GM18520 (cell line): ENCODE data around the gene IFITM1.
A peak's percentile ranks its signal among the peaks of the same experiment; 100 is the strongest.
"Not testable (repeated sequence)": the region's sequence is repeated elsewhere in the genome, so short reads cannot be mapped to it uniquely, and the experiment has no call there.

Experiments used
- ATAC-seq: cut with Tn5 transposase; IDR thresholded peaks from one replicate; pipeline ENCODE4 v1.9.1; 2021; ENCODE audit not compliant: unreplicated experiment

IFITM1 gene

DNA sequence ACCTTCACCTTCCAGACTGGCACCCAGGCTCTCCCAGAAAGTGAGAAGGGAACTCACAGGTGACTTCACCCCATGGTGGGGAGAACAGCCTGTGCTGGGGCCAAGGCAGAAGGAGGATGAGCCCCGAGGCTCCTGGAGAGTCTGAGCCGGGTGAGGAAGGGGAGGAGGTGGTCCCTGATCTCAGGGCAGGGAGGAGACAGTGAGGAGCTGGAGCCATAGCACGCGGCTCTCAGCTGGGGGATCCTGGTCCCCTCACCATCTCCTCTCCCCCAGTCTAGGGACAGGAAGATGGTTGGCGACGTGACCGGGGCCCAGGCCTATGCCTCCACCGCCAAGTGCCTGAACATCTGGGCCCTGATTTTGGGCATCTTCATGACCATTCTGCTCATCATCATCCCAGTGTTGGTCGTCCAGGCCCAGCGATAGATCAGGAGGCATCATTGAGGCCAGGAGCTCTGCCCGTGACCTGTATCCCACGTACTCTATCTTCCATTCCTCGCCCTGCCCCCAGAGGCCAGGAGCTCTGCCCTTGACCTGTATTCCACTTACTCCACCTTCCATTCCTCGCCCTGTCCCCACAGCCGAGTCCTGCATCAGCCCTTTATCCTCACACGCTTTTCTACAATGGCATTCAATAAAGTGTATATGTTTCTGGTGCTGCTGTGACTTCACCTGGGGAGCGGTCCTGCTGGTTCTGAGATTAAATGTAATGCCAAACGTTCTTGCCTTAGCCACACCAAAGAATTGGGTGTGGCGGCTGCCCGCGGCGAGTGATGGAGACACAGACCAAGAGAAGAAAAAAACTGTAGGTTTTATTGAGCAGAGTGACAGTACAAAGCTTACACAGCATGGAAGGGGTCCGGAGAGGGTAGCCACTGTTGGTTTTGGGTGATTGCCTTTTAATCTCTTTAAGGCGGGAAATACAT lies 4.8 kb upstream of the IFITM1 start:
- ATAC-seq: not testable (repeated sequence)

DNA sequence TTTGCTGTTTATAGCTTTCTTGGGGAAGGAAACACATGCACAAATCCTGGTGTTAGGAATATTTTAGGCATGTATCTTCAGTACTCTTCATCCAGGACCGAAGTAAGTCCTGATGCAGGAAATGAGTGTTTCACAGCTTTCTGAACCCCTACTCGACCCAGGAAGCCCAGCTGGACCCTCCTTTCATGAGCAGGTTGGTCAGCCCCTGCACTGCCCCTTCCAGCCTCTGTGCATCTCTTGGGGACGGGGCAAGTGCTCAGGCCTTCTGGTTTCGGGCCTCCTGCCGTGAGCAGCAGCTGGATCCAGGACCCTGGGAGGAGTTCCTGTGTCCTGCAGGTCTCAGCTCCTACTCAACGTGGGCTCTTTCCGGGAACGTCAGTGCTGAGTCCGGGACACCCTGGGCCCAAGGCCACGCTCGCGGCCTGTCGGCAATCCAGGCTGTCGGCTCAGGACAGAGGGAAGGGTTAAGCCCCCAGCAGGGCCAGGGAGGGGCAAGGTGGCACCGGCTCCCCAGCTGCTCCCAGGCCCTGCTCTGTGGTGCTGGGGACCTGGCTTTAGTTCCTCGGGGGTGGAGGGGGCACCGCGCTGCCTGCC lies 3.8 kb upstream of the IFITM1 start:
- ATAC-seq: not testable (repeated sequence)

DNA sequence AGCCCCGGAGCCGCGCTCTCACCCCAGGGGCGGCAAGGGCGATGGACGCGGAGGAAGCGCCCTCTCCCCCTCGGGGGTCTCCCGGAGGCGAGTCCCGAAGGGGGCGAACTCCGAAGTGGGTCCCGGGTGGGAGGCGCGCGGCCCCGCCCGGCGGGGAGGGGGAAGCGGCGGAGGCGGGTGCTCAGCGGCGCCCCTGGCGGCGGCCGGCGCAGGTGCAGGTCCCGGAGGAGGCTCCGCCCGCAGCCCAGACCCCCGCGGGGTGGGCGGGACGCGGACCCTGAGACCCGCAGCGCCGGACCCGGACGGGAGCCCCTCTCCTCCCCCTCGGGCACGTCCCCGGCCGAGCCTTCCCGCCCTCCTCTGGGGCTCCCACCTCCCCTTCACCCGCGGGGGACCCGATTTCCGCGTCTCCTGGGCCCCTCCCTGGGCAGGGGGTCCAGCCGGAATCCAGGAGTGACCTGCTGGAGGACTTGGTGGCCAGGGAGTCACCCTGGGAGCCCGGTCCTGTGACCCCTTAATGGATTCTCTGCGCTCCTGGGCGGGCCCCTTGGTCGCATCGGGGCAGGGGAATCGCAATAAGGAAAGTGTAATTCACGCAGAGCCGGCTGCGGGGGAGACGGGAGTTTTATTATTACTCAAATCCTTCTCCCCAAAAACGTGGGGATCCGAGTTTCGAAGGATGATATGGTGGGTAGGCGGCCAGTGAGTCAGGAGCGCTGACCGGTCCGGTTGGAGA lies 2.7 kb upstream of the IFITM1 start:
- not testable (repeated sequence) for ATAC-seq

DNA sequence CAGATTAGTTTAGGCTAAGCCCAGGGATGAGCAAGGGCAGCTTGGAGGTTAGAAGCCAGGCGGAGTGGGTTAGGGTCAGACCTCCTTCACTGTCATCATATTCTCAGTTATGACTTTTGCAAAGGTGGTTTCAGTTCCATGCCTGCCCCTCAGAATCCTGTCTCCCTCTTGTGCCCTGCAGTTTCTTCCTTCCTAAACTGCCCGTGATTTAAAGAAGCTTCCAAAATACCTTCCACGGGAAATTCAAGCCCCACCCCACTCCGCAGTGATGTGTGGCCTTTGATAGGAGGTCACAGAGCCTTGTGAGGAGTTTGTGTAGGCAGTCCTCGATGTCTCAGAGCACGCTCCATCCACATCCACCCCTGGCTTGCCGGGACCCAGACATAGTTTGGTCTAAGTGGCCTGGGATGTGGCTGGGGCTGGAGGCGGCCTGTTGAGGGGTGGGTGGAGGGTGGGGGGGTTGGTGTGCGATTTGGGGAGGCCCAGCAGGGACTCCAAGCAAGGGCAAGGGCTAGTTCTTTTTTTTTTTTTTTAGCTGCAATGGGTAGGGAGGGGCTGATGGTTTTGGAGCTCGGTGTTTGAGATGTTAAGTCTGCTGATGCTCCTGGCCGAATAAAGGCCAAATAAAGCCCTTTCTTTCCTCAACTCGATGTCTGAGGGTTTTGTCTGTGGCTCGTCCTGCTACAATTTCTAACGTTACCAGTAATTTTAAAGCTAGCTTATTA lies 1.6 kb upstream of the IFITM1 start:
- no peak for ATAC-seq

DNA sequence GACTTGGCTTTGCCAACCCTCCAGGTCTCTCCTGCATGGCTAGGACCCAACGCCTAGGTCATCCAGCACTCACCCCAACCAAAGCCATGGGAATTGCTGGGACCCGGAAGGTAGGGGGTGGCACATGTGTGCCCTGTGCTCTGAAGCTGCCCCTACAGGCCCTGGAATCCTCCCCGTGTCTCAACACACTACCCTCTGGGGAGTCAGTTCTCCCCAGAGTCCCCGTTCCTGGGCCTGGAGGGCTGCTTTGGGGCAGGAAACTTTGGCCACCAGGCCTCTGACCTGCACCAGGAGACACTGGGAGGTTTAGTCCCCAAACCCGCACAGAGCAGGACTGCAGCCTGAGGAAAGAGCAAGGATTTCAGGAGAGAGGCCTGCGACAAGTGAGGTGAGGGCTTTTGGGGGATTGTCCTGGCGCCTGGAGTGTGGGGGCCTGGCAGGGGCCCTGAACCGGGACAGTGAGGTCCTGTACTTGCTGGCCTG lies 495 bp upstream of the IFITM1 start:
- ATAC-seq: no peak

DNA sequence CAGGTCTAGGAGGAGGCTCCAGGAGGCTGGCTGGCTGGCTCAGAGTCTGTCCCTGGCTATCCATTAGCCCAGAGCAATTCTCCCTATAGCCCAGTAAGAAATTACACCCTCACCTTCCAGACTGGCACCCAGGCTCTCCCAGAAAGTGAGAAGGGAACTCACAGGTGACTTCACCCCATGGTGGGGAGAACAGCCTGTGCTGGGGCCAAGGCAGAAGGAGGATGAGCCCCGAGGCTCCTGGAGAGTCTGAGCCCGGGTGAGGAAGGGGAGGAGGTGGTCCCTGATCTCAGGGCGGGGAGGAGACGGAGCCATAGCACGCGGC lies 675 bp downstream of the IFITM1 start:
- ATAC-seq: not testable (repeated sequence)

DNA sequence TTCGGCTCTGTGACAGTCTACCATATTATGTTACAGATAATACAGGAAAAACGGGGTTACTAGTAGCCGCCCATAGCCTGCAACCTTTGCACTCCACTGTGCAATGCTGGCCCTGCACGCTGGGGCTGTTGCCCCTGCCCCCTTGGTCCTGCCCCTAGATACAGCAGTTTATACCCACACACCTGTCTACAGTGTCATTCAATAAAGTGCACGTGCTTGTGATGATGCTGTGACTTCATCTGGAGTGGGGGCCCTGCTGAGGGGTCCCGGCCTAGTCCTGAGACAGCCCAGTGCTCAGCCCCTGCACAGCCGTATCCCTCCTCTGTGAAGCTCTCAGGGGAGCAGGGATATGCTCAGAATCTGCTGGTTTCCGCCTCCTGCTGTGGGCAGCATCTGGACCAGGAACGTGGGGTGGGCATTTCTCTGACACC lies 1.2 kb downstream of the IFITM1 start:
- no peak for ATAC-seq

DNA sequence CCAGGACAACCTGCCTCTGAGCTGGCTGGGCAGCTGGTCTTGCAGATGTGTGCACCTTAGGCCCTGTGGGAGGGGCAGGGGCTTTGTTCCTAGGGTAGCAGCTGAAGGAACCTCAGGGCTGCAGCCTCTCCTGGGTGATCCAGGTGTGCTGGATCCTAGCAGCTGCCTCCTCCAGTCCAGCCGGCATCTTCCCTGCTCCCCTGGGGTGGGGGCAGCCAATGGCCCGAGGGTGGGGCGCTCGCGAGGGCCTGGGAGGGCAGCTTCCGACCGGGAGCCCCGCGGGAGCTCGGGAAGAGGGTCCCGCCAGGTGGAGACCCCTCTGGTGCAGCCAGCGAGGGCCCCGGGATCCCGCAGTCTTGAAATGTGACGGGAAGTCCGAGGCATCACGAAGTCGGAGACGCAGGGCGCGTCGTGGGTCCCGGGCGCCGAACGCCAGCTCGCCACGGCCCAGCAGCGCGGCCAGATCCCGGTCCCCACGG lies 1.7 kb downstream of the IFITM1 start:
- no peak for ATAC-seq

DNA sequence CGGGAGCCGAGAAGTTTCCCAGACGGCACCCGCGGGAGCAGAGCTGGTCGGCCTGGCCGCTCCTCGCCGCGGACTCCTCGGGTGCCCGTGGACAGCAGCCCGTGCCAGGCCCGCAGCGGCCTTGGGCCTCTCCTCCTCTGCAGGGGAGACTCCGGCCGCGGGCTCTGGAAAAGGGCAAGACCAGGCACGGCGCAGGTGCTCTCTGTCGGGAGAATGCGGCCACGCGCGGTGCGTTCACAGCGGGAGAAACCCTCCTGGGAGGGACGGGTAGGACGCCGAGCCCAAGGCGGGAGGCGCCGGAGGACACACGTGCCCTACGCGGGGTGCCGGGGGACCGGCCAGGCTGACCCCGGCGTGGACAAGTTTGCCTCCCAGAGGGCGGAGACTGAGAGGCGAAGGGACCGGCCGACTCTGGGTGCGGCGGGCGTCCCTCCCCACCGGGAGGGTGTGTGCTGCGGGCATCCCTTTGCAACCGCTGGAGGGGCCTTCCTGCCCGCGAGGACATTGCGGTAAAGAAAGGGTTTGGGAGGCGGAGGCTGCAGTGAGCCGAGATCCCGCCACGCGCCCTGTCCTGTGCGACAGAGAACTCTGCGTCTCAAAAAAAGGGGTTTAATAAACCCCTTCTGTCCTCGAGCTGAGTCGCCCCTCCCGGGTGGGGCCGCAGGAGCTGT lies 2.3 kb downstream of the IFITM1 start:
- ATAC-seq: no peak

DNA sequence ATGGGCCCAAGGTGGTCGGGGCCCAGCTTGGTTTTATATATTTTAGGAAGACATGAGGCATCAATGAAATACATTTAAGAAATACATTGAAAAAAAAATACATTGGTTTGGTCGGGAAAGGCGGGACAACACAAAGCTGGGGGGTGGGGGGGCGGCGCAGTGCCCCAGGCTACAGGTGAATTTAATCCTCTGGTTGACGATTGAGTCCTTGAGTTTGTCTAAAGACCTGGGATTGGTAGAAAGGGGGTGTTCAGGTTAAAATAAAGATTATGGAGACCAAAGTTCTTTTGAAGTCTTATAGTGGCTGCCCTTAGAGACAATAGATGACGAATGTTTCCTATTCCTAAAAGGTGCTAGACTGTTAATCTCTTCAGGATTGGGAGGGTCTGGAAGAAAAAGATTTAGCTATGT lies 3.1 kb downstream of the IFITM1 start:
- ATAC-seq: no peak

DNA sequence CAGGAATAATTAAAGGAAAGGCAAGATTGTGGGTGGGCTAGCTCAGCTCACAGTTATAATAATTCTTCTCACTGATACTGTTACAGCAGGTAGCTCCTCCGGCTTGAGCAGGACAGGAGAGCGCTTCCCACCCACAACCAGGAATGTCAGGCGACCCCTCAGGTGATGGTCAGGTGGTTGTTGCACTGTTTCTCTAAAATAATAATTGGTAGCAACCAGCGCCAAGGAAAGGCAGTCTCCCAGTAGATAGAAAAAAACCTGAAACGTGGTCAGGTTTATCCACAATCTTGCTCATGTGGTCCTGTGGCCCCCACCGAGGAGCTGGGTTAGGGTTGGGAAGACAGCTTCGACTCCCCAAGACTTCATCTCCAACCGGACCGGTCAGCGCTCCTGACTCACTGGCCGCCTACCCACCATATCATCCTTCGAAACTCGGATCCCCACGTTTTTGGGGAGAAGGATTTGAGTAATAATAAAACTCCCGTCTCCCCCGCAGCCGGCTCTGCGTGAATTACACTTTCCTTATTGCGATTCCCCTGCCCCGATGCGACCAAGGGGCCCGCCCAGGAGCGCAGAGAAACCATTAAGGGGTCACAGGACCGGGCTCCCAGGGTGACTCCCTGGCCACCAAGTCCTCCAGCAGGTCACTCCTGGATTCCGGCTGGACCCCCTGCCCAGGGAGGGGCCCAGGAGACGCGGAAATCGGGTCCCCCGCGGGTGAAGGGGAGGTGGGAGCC lies 4.0 kb downstream of the IFITM1 start:
- not testable (repeated sequence) for ATAC-seq

DNA sequence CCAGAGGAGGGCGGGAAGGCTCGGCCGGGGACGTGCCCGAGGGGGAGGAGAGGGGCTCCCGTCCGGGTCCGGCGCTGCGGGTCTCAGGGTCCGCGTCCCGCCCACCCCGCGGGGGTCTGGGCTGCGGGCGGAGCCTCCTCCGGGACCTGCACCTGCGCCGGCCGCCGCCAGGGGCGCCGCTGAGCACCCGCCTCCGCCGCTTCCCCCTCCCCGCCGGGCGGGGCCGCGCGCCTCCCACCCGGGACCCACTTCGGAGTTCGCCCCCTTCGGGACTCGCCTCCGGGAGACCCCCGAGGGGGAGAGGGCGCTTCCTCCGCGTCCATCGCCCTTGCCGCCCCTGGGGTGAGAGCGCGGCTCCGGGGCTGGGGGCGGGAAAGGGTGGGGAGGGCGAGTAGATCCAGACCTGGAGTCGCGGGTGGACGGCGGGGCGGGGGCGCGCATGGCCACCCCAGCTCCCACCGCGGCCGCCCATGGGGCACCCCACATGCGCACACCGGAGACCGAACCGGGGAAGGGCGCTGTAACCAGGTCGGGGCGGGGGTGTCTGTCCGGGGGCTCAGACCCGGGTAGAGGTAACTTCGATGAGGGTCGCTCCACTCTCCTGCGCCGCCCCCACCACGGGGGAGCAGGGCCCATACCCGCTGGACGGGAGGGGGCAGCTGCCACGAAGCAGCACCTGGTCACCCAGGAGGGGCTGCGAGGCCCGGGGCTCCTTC lies 4.7 kb downstream of the IFITM1 start:
- peak; percentile 31 for ATAC-seq

DNA sequence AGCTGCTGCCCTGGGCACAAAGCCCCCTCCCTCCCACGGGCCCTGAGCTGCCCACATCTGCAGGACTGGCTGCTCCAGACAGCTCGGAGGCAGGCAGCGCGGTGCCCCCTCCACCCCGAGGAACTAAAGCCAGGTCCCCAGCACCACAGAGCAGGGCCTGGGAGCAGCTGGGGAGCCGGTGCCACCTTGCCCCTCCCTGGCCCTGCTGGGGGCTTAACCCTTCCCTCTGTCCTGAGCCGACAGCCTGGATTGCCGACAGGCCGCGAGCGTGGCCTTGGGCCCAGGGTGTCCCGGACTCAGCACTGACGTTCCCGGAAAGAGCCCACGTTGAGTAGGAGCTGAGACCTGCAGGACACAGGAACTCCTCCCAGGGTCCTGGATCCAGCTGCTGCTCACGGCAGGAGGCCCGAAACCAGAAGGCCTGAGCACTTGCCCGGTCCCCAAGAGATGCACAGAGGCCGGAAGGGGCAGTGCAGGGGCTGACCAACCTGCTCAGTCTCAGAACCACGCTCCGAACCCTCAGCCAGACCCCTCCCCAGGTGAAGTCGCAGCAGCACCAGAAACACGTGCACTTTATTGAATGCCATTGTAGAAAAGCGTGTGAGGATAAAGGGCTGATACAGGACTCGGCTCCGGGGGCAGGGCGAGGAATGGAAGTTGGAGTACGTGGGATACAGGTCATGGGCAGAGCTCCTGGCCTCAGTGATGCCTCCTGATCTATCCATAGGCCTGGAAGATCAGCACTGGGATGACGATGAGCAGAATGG lies 5.5 kb downstream of the IFITM1 start:
- ATAC-seq: not testable (repeated sequence)

DNA sequence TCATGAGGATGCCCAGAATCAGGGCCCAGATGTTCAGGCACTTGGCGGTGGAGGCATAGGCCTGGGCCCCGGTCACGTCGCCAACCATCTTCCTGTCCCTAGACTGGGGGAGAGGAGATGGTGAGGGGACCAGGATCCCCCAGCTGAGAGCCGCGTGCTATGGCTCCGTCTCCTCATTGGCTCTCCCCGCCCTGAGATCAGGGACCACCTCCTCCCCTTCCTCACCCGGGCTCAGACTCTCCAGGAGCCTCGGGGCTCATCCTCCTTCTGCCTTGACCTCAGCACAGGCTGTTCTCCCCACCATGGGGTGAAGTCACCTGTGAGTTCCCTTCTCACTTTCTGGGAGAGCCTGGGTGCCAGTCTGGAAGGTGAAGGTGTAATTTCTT lies 6.0 kb downstream of the IFITM1 start:
- not testable (repeated sequence) for ATAC-seq

DNA sequence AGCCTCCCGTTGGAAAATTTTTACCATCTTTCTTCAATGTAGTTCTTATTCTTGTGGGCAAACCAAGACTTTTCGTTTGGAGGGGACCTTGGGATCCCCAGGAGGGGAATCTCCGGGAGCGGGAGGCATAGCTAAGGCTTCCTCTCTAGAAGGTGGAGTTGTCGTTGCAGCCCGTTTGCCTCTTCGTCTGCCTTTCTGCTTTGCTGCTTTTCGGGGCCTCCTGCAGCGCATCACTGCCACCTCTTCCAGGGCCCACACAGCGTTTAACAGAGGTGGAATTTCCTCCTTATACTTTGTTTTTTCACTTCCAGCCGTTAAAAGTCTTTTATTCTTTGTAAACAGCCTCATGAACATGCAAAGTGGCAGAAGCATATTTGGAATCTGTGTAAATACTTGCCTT lies 10.3 kb downstream of the IFITM1 start:
- ATAC-seq: no peak

DNA sequence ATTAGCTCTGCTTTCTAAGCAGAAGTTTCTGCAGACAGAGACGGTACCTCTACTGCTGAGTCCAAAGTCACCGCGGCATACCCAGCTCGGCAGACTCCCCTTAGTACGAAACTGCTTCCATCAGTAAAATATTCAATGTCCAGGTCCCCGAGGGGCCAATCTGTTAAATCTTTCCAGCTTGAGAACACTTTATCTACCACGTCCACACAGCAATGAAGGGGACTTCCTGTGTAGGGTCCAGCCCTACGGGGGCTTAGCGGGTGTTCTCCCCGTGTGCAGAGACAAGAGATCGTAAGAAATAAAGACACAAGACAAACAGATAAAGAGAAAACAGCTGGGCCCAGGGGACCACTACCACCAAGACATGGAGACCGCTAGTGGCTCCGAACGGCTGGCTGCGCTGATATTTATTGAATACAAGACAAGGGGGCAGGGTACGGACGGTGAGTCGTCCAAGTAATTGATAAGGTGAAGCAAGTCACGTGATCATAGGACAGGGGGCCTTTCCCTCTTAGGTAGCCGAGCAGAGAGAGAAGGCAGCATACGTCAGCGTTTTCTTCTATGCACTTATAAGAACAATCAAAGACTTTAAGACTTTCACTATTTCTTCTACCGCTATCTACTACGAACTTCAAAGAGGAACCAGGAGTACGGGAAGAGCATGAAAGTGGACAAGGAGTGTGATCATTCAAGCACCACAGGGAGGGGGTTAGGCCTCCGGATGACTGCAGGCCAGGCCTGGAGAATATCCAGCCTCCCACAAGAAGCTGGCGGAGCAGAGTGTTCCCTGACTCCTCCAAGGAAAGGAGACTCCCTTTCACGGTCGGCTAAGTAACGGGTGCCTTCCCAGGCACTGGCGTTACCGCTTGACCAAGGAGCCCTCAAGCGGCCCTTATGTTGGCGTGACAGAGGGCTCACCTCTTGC lies 11.0 kb downstream of the IFITM1 start:
- ATAC-seq: not testable (repeated sequence)
